ENCODE results near the gene KCNMA1.

KCNMA1 gene

DNA sequence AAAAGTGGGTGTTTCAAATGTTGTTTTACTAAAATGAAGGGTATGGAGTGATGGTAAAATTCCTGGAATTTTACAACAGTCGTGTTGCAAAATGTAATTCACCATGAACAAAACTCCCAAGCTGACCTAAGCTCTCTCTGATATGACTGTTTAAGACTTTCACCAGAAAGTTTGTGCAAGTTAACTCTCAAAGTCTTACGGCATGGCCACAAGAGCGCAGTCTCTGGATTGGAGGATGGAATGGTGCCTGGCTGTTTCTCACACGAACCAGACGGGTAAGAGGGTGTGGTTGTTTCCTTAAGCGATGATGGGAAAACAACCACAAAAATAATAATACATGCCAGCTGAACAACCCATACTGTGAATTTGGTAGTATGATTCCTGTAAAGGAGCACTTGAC is 662.5 kb downstream of the KCNMA1 start:
- H3K27ac ChIP-seq (ENCODE audit: insufficient read depth, low read depth, low read length, poor library complexity, severe bottlenecking): no peak overlapping the region
- no peaks in the 10 kb centered on the region for H3K9me3 ChIP-seq (ENCODE audit: control insufficient read depth, low read length)
- H3K4me1 ChIP-seq (ENCODE audit: control insufficient read depth, insufficient read depth, low read length): peaks cover 10% of the 10 kb centered on the region
- WGBS, 2 experiments: 93 to 95% methylated on average over 3 to 6 of the region's 6 CpGs
- H3K27me3 ChIP-seq (ENCODE audit: control insufficient read depth, insufficient read depth, low read length, poor library complexity, severe bottlenecking): no peaks in the 10 kb centered on the region
- no peak overlapping the region for H3K4me3 ChIP-seq (ENCODE audit: insufficient read depth, low read depth, low read length)
- H3K36me3 ChIP-seq (ENCODE audit: control insufficient read depth, insufficient read depth, low read length): no peaks in the 10 kb centered on the region

DNA sequence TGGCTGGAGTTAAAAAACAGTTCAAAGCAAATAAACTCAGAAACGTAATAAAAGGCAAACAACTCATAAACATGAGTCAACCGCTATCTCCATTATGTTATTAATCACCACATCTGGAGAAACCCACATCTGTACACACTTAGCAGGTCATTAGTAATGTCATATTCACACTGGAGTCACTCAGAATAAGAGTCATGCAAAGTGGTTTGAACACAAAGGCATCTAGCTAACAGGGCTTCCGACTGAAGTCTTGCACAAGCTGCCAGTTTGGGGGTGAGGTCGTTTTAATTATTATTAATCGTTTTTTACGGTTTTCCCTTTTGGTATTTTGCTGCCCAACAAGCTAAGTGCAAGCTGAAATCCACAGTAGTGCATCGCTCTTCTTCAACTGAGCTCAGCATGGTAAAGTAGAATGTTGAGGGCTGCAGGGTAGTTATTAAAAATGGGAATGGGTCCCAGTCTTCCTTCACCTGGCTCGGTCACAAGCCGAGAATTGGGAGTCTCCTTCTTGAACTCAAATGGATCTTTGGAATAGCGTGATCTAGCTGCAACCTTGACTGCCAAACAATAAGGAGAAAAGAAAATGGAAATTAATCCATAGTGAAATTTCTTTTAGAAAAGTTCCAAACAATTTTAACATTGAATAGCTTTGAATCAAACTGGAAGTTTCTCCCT is 663.5 kb downstream of the KCNMA1 start:
- no peaks in the 10 kb centered on the region for H3K9me3 ChIP-seq (ENCODE audit: control insufficient read depth, low read length)
- no peaks in the 10 kb centered on the region for H3K36me3 ChIP-seq (ENCODE audit: control insufficient read depth, insufficient read depth, low read length)
- H3K4me1 ChIP-seq (ENCODE audit: control insufficient read depth, insufficient read depth, low read length): peaks cover 17% of the 10 kb centered on the region
- H3K4me3 ChIP-seq (ENCODE audit: insufficient read depth, low read depth, low read length): no peak overlapping the region
- H3K27me3 ChIP-seq (ENCODE audit: control insufficient read depth, insufficient read depth, low read length, poor library complexity, severe bottlenecking): no peaks in the 10 kb centered on the region
- 91 to 94% methylated on average over 9 to 10 of the region's 10 CpGs for WGBS, 2 experiments
- H3K27ac ChIP-seq (ENCODE audit: insufficient read depth, low read depth, low read length, poor library complexity, severe bottlenecking): no peak overlapping the region

DNA sequence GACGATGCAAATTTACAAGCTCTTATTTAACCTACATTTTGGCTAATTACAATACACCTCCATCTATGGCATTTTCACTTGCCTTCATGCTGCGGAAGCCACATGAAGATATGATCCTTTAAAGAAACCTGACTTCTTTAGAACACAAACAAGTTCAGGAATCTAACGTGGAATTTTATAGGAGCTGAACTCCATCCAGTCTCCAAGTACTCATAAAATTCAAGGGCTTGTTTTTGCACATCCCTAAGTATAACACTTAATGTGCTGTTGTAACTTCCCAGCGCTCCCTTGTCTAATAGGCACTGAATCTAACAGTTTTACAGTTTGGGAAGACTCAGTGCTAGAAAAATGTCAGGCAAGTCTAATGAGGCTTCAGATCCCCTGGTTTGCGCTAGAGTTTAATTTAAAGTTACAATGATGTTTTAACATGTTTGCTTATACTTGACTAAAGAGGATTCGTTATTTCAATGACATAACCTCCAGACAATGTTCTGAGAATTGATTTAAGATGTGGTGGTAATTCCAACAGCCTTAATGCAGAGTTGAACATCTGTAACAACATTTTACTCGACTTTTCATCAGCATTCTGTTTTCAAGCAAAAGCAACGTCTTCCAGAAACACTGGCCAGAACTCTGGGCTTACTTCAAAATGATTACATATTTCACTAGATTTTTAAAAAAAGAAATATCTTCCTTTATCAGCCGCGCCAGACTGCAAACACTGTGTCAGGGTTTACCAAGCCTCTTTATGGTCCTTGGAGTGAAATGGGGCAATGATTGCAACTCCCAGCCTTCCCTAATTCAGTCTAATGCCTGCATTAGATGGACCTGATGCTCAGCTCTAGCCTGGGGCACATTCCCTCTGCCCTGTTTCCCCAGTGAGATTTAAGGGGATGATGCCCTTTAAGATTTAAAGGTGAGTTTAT is 664.3 kb downstream of the KCNMA1 start:
- H3K36me3 ChIP-seq (ENCODE audit: control insufficient read depth, insufficient read depth, low read length): no peaks in the 10 kb centered on the region
- 92 to 97% methylated on average over 10 of the region's 10 CpGs for WGBS, 2 experiments
- H3K9me3 ChIP-seq (ENCODE audit: control insufficient read depth, low read length): no peaks in the 10 kb centered on the region
- no peak overlapping the region for H3K4me3 ChIP-seq (ENCODE audit: insufficient read depth, low read depth, low read length)
- H3K27ac ChIP-seq (ENCODE audit: insufficient read depth, low read depth, low read length, poor library complexity, severe bottlenecking): no peak overlapping the region
- peaks cover 17% of the 10 kb centered on the region for H3K4me1 ChIP-seq (ENCODE audit: control insufficient read depth, insufficient read depth, low read length)
- H3K27me3 ChIP-seq (ENCODE audit: control insufficient read depth, insufficient read depth, low read length, poor library complexity, severe bottlenecking): no peaks in the 10 kb centered on the region

DNA sequence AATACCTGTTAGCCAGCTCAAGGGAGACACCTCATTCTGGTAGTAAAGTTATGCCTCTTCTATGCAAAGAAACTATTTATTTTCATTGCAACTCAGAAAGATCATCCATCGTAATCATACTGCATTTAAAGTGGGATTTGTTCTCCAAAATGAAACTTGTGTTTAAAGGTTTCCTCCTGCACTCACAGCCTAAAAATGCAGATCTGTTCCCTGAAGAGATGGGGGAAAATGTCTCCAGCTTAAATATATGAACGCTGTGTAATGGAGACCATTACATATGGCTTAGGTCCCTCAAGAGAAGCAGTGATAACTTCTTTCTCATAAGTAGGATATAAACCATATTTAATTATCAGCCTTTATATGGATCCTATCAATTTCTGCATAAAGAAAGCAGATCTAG is 665.1 kb downstream of the KCNMA1 start:
- no peak overlapping the region for H3K27ac ChIP-seq (ENCODE audit: insufficient read depth, low read depth, low read length, poor library complexity, severe bottlenecking)
- no peak overlapping the region for H3K4me3 ChIP-seq (ENCODE audit: insufficient read depth, low read depth, low read length)
- 97 to 100% methylated on average over 1 to 2 of the region's 2 CpGs for WGBS, 2 experiments

DNA sequence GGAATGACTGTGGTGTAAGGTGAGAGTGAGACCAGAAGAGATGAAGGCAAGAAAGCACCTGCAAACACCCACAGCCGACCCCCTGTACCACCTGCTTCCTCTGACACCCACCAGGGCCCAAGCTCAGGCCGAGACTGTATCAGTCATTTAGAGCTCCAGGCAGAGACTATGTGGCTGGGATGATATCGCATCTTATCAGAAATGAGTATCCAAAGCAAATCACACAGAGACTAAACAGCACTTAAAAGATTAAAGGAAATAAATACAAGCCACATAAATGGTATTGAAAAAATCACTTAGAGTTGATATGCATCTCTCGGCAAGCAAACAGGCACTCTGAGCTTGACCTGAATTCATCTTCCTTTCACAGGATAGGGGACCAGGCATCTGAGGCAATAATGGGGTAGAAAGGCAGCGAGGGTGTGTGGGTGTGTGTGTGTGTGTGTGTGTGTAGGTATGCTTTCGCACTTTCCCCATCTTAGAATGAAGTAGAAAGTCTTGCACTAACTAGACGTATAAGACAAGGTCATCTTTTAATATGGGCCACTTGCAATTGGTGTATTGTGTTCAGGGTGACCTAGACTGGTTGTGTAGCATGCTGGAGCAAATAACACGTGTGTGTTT is 665.9 kb downstream of the KCNMA1 start:
- 91 to 97% methylated on average over 8 of the region's 8 CpGs for WGBS, 2 experiments
- Histone ChIP-seq H3K4me1 (ENCODE audit: control insufficient read depth, insufficient read depth, low read length) (peaks cover 17% of the 10 kb centered on the region), H3K9me3 (ENCODE audit: control insufficient read depth, low read length) (no peaks in the 10 kb centered on the region), H3K27me3 (ENCODE audit: control insufficient read depth, insufficient read depth, low read length, poor library complexity, severe bottlenecking) (no peaks in the 10 kb centered on the region), H3K27ac (ENCODE audit: insufficient read depth, low read depth, low read length, poor library complexity, severe bottlenecking) (no peak overlapping the region), H3K36me3 (ENCODE audit: control insufficient read depth, insufficient read depth, low read length) (no peaks in the 10 kb centered on the region), H3K4me3 (ENCODE audit: insufficient read depth, low read depth, low read length) (no peak overlapping the region)

More for the DNA sequence above, 665.1 kb downstream of the KCNMA1 start:
- H3K36me3 ChIP-seq (ENCODE audit: control insufficient read depth, insufficient read depth, low read length): no peaks in the 10 kb centered on the region
- peaks cover 17% of the 10 kb centered on the region for H3K4me1 ChIP-seq (ENCODE audit: control insufficient read depth, insufficient read depth, low read length)
- no peaks in the 10 kb centered on the region for H3K9me3 ChIP-seq (ENCODE audit: control insufficient read depth, low read length)
- H3K27me3 ChIP-seq (ENCODE audit: control insufficient read depth, insufficient read depth, low read length, poor library complexity, severe bottlenecking): no peaks in the 10 kb centered on the region

DNA sequence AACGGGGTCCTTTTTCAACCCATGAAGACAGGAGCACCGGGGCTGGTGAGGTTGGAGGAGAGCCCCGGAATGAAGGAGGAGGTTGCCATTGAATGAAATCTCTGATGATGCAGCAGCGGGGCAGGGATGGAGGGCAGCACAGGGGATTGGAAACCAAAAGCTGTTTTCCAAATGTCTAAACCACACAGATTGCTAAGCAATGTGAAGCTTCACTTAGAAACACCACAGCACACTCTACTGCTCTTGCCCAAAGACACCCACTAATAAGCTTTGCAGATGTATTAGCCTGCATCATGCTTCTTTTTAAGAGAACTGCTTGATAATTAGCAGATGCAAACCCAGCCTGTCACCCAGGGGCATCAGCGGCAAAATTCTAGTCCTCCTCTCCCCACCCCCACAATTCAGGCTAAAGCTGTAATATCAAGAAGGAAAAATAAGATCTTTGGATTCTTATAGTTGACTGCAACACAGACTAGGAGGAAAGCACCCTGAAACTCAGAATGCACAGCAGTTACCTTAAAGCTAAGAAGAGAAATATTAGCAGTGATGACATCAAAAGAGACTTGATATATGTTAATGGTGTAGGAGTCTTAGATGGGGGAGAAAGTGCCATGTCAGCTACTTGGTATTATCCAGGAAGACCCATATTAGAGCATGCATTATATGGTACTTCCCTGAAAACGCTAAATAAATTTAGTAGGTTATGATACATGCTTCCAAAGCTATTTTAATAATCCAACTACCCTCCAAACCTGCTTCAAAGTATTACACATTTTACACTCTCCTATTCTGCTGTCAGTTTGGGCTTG is 666.7 kb downstream of the KCNMA1 start:
- H3K4me3 ChIP-seq (ENCODE audit: insufficient read depth, low read depth, low read length): no peak overlapping the region
- WGBS, 2 experiments: 83 to 91% methylated on average over 5 to 6 of the region's 6 CpGs
- H3K4me1 ChIP-seq (ENCODE audit: control insufficient read depth, insufficient read depth, low read length): peaks cover 17% of the 10 kb centered on the region
- no peaks in the 10 kb centered on the region for H3K9me3 ChIP-seq (ENCODE audit: control insufficient read depth, low read length)
- H3K36me3 ChIP-seq (ENCODE audit: control insufficient read depth, insufficient read depth, low read length): no peaks in the 10 kb centered on the region
- H3K27ac ChIP-seq (ENCODE audit: insufficient read depth, low read depth, low read length, poor library complexity, severe bottlenecking): no peak overlapping the region
- no peaks in the 10 kb centered on the region for H3K27me3 ChIP-seq (ENCODE audit: control insufficient read depth, insufficient read depth, low read length, poor library complexity, severe bottlenecking)

DNA sequence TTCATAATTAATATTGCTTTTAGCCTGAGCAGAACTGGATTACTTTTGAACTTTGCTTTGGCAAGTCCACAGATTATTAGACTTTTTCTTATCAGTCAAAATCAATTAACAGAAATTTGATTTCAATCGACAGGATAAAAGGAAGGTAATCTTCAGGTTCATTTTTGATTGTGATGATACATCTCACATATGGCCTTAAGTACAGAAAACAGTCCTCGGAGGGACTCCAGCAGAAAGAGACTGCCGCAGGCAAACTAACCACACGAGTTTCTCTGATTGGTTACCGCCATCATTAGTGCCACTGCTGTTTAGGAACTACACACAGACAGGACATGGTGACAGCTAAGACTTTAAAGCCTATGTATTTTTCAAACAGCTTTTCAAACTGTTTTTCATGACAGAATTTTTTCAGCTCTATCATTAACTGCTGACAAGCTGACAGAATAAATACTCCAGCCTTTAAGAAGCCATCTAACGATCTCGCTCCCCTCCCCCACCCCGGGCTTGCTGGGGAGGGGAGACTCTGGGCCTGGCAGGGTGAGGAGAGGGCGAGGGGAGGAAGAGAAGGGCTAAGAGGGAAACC is 668.2 kb downstream of the KCNMA1 start:
- Histone ChIP-seq H3K36me3 (ENCODE audit: control insufficient read depth, insufficient read depth, low read length) (no peaks in the 10 kb centered on the region), H3K4me3 (ENCODE audit: insufficient read depth, low read depth, low read length) (no peak overlapping the region), H3K27ac (ENCODE audit: insufficient read depth, low read depth, low read length, poor library complexity, severe bottlenecking) (no peak overlapping the region), H3K4me1 (ENCODE audit: control insufficient read depth, insufficient read depth, low read length) (peaks cover 17% of the 10 kb centered on the region), H3K9me3 (ENCODE audit: control insufficient read depth, low read length) (no peaks in the 10 kb centered on the region), H3K27me3 (ENCODE audit: control insufficient read depth, insufficient read depth, low read length, poor library complexity, severe bottlenecking) (no peaks in the 10 kb centered on the region)
- 89 to 92% methylated on average over 5 to 9 of the region's 9 CpGs for WGBS, 2 experiments

DNA sequence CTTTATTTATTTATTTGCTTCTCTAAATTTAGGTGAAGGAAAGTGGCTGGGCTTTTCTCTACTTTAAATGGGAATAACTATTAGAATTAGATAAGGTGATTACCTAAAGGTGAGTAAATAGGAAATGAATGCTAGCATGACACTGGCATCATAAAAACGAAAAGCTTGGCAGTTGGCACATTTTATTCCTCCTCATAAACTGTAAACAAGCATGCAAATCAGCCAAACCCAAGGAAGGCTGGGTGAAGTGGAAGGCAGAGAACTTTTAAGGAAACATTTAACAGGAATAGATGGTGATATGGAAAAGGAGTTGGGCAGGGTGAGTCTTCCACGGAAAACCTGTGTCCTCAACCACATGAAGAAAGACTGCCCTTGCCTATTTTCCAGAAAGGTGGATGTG is 669.1 kb downstream of the KCNMA1 start:
- WGBS, 2 experiments: 80 to 95% methylated on average over 2 of the region's 2 CpGs
- H3K27me3 ChIP-seq (ENCODE audit: control insufficient read depth, insufficient read depth, low read length, poor library complexity, severe bottlenecking): no peaks in the 10 kb centered on the region
- H3K36me3 ChIP-seq (ENCODE audit: control insufficient read depth, insufficient read depth, low read length): no peaks in the 10 kb centered on the region

DNA sequence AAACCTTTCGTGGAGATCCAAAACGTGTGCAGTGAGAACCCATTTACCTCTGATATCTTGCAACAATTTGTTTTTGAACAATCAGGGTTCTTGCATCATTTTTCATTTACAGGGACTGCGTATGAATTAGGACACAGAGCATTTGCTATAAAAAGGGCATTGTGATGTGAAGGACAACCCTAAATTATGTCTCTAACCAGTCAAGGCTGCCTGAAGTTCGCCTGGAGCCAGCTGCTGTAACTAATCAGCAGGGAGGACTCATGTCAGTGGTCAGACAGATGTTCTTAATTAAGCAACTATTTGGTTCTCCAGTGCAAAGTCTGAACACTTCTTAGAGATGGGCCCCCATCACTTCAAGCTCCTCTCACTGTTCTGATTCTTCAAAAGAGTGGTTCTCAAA is 674.8 kb downstream of the KCNMA1 start:
- Histone ChIP-seq H3K4me1 (ENCODE audit: control insufficient read depth, insufficient read depth, low read length) (no peaks in the 10 kb centered on the region), H3K4me3 (ENCODE audit: insufficient read depth, low read depth, low read length) (no peak overlapping the region), H3K27me3 (ENCODE audit: control insufficient read depth, insufficient read depth, low read length, poor library complexity, severe bottlenecking) (no peaks in the 10 kb centered on the region), H3K27ac (ENCODE audit: insufficient read depth, low read depth, low read length, poor library complexity, severe bottlenecking) (no peak overlapping the region), H3K9me3 (ENCODE audit: control insufficient read depth, low read length) (no peaks in the 10 kb centered on the region), H3K36me3 (ENCODE audit: control insufficient read depth, insufficient read depth, low read length) (no peaks in the 10 kb centered on the region)
- WGBS, 2 experiments: 90 to 99% methylated on average over 4 of the region's 4 CpGs

More for the DNA sequence above, 669.1 kb downstream of the KCNMA1 start:
- Histone ChIP-seq H3K4me1 (ENCODE audit: control insufficient read depth, insufficient read depth, low read length) (peaks cover 17% of the 10 kb centered on the region), H3K4me3 (ENCODE audit: insufficient read depth, low read depth, low read length) (no peak overlapping the region), H3K27ac (ENCODE audit: insufficient read depth, low read depth, low read length, poor library complexity, severe bottlenecking) (no peak overlapping the region), H3K9me3 (ENCODE audit: control insufficient read depth, low read length) (no peaks in the 10 kb centered on the region)

Measured in ectodermal cell (in vitro differentiated cells).